GM12892 (cell line): ENCODE results near the gene SMTNL1.

ENCODE experiments used
- DNase-seq: peaks from one replicate; pipeline ENCODE4 v3.0.0; 2011; ENCODE audit not compliant: insufficient read length
- FAIRE-seq: peaks from 2 replicates; lab custom pipeline; 2011; peaks lifted over from hg19 to GRCh38; lab: Jason Lieb, UNC
- POLR2A ChIP-seq: IDR thresholded peaks from 2 replicates; pipeline ENCODE4 v1.6.1; 2011; ENCODE audit warnings: low read depth, low read length, control low read depth
- POLR2AphosphoS5 ChIP-seq: IDR thresholded peaks from 2 replicates; pipeline ENCODE4 v1.6.1; 2011; ENCODE audit warnings: low read depth, low read length, control low read depth
- TAF1 ChIP-seq: IDR thresholded peaks from 2 replicates; pipeline ENCODE4 v1.6.1; 2011; ENCODE audit warnings: low read depth, mild to moderate bottlenecking, control low read depth, low read length, borderline replicate concordance

The SMTNL1 gene

DNA sequence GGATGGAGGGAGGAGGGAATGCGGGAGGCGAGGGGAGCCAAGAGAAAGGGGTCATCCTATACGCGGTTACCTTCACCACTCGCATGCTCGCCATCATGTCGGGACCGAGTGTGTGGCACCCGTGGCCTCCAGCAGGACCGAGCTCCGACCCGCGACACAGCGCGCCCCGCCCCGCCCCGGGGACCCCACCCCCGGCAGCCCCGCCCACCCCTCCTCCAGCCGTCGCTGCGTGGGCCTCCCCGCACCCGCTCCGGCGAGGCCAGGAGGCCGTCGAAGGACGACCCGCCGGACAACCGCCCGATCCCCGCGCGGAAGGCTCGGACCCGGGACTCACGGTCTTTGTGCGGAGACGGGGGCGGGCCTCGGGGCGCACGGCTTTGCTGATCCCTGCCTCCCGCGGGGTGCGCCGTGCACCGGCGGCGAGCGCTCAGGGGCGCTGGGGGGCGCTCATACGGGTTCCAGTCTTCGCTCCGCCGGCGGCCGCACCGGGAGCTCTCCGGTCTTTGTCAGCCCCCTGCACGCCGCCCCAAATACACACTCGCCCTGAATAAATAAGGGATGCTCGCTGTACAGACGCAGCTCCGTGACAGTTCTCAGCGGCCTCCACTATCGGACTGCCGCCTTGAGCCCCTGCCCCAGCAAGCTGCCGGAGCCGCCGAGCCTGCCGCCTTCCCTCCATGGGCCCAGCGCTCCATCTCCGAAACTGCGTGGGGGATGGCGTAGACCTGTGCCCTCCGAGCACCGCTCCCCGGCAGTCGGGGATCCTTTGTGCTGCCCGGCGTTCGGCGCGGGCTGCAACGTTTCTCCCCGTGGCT is 30.3 kb downstream of the SMTNL1 start, which contains the start of gene UBE2L6:
TSS of gene UBE2L6 (minus strand) at position 158 of the 815 bp plus-strand sequence. CDS start at position 97, 61 bp downstream.
- peak; percentile 97 for FAIRE-seq
- TF ChIP-seq POLR2A (peak; percentile 45; the same call in 1 of the 2 replicates), TAF1 (no peak), POLR2AphosphoS5 (no peak)

DNA sequence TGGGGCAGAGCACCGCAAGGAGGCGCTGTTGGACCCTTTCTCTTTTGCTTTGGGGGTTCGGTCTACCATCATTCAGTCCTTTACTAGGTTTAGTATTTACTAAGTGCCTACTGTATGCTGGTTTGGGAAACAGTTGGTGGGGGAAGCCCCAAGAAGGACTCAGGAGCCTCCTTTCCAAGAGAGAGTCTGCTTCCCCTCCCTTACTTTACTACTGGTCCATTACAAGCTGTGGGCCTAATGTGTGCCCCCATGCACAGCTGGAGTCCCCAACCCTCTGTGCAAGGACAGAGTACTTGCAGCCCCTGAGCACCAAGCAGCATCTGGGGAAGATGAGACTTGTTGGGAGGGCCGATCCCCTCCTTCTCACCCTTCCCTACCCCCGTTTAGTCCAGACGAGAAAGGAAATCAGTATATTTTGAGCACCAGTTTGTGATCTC is 31.0 kb downstream of the SMTNL1 start:
- DNase-seq, result no peak
- FAIRE-seq, result no peak
- TF ChIP-seq TAF1 (no peak), POLR2AphosphoS5 (no peak), POLR2A (no peak)

More for the DNA sequence above, 30.3 kb downstream of the SMTNL1 start, which contains the start of gene UBE2L6:
- DNase-seq, result peak; percentile 69

DNA sequence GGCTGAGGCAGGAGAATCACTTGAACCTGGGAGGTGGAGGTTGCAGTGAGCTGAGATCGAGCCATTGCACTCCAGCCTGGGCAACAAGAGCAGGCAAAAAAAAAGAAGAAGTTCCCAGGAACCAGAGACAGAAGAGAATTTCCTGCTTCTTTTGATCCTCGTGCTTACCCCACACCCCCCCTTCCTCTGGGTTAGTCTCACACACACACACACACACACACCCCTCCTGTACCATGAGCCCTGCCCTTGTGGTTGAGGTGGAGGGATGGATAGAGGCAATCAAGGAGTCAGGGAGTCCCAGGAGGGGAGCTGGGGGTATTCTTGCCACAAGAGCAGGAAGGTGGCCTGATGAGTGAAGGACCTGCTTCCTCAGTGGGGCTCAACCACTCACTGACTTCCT is 34.2 kb downstream of the SMTNL1 start:
- TF ChIP-seq POLR2AphosphoS5, result no peak
- no peak for TF ChIP-seq TAF1
- no peak for FAIRE-seq
- no peak for DNase-seq

DNA sequence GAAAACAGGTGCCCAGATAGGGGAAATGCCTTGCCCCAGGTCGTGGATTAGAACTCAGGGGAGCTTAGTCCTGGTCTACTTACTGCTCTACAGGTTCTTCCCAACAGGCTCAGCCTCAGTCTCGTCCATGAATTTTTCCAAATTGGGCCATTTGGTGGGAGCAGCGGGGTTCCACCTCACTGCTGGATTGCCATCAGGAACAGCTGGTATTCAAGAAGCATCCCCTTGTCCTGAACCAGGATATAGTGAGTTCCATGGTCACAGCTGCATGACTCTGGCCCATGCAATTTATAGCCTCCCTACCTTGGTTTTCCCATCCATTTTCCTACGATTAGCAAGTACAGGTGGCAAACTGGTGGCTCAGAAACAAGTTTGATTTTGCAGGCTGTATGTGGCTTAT is 36.7 kb downstream of the SMTNL1 start:
- FAIRE-seq, result no peak
- no peak for TF ChIP-seq POLR2AphosphoS5
- TF ChIP-seq TAF1, result no peak
- TF ChIP-seq POLR2A, result no peak

DNA sequence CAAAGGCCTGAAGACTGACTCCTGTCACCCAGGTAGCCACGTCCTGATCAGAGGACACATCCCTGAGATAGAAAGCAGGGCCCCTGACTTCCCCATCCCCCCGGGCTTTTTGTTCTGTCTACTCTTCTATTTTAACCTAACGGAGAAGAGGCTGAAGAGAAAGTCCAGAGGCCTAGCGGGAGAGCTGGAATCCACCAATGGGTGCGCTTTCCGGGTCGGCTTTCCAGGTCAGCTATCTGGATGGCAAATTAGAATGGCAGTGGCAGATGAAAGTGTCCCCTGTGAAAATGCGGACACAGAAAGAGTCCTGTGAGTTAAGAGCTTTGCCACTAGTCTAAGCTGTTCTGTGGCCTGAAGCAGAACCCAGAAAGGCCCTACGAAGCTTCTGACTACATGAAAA is 46.9 kb downstream of the SMTNL1 start:
- DNase-seq, result no peak
- TF ChIP-seq POLR2AphosphoS5 (no peak), TAF1 (no peak)
- FAIRE-seq, result no peak

More for the DNA sequence above, 36.7 kb downstream of the SMTNL1 start:
- no peak for DNase-seq

DNA sequence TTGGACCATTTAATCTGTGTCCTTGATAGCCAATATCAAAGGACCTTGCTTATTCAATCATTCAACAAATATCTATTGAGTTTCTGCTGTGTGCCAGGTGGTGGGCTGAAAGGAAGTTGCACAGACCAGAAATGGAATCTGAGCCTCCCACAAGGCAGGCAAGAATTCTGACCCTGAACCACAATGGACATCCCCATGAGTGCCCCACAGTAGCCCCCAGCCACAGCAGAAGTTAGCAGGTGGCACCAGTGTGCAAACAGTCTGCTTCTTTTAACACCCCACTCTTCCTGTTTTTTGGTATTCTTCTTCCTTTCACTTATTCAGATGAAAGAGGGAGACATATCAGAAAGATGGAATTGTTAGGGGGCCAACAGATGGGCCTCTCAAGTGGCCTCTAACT is 47.9 kb downstream of the SMTNL1 start:
- TF ChIP-seq POLR2A (no peak), POLR2AphosphoS5 (no peak), TAF1 (no peak)
- DNase-seq (no peak), FAIRE-seq (peak; percentile 74)

DNA sequence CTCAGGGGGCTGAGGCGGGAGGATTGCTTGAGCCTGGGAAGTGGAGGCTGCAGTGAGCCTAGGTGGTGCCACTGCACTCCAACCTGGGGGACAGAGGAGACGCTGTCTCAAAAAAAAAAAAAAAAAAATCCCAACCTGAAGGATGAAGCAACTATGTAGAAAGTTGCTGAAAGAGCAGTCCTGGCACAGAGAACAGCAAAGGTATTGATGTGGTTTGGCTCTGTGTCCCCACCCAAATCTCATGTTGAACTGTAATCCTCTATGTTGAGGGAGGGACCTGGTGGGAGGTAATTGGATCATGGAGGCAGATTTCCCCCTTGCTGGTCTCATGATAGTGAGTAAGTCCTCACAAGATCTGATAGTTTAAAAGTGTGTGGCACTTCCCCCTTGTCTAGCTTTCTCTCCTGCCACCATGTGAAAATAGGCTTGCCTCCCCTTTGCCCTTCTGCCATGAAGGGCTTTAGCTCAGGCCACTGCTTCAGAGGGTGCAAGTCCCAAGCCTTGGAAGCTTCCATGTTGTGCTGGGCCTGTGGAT is 49.4 kb downstream of the SMTNL1 start:
- no peak for DNase-seq
- TF ChIP-seq POLR2A (no peak), TAF1 (no peak), POLR2AphosphoS5 (no peak)
- FAIRE-seq, result no peak

DNA sequence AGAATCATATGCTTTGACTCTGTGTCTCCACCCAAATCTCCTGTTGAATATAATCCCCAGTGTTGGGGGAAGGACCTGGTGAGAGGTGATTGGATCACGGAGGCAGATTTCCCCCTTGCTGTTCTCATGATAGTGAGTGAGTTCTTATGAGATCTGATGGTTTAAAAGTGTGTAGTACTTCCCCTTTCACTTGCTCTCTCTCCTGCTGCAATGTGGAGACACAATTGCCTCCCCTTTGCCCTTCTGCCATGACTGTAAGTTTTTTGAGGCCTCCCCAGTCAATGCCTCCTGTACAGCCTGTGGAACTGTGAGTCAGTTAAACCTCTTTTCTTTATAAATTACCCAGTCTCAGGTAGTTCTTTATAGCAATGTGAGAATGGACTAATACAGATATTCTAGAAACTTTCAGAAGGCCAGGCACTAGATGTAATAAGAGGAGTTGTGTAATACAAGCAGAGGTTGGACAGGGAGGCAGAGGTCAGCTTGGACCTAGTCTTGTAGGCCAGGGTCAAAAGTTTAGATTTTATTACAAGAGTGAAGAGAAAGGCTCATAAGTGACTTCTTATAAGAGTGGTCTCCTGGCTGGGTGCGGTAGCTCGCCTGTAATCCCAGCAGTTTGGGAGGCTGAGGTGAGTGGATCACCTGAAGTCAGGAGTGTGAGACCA is 50.8 kb downstream of the SMTNL1 start:
- FAIRE-seq, result peak; percentile 40
- TF ChIP-seq TAF1, result no peak
- no peak for TF ChIP-seq POLR2AphosphoS5
- TF ChIP-seq POLR2A, result no peak
- no peak for DNase-seq

DNA sequence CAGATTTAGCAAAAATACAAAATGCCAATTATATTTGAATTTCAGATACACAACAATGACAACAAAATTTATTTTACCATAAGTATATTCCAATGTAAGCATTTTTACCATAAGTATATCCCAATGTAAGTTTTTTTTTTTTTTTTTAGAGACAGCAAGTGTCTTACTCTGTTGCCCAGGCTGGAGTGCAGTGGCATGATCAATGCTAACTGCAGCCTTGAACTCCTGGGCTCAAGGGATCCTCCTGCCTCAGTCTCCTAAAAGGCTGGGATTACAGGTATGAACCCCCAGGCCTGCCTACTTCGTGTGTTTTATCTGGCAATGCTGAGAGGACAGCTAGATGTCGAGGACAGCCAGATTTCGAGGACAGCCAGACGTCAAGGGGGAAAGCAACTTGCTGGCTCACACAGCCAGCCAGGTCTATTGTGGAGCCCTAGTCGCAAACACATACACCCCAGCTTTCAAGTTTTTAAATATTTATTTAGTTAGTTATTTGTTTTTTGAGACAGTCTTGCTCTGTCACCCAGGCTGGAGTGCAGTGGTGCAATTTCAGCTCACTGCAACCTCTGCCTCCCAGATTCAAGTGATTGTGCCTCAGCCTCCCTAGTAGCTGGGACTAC is 59.0 kb downstream of the SMTNL1 start:
- TF ChIP-seq POLR2AphosphoS5 (no peak), POLR2A (no peak), TAF1 (no peak)
- FAIRE-seq (no peak), DNase-seq (no peak)

DNA sequence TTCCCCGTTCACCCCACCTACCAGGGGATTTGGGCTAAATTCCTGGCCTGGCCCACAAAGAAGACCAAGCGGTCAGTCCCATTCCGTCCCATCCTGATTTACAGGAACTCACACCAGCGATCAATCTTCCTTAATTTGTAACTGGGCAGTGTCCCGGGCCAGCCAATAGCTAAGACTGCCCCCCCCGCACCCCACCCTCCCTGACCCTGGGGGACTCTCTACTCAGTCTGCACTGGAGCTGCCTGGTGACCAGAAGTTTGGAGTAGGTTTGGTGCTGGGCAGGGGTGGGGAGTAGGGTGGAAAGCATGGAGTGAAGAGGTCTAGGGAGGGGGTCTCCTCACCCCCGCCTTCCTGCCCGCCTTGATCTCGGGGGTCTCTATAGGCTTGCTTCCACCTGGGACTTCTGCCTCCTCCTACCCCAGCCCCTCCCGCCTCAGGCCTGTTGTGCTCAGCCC is 60.1 kb downstream of the SMTNL1 start, which contains the start of gene SERPING1:
TSS of gene SERPING1 (plus strand) at position 225 of the 455 bp plus-strand sequence. CDS start 586 bp downstream, outside the sequence.
- FAIRE-seq (no peak), DNase-seq (no peak)
- no peak for TF ChIP-seq POLR2A
- no peak for TF ChIP-seq TAF1
